ENCODE data around the gene INPP4A.
A peak's percentile ranks its signal among the peaks of the same experiment; 100 is the strongest.

The INPP4A gene

GRCh38 chr2:98463988-98464771 is 19.5 kb downstream of the INPP4A start:
- TF ChIP-seq, protein P1, sequence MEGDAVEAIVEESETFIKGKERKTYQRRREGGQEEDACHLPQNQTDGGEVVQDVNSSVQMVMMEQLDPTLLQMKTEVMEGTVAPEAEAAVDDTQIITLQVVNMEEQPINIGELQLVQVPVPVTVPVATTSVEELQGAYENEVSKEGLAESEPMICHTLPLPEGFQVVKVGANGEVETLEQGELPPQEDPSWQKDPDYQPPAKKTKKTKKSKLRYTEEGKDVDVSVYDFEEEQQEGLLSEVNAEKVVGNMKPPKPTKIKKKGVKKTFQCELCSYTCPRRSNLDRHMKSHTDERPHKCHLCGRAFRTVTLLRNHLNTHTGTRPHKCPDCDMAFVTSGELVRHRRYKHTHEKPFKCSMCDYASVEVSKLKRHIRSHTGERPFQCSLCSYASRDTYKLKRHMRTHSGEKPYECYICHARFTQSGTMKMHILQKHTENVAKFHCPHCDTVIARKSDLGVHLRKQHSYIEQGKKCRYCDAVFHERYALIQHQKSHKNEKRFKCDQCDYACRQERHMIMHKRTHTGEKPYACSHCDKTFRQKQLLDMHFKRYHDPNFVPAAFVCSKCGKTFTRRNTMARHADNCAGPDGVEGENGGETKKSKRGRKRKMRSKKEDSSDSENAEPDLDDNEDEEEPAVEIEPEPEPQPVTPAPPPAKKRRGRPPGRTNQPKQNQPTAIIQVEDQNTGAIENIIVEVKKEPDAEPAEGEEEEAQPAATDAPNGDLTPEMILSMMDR (IDR thresholded peaks at IDR 0.05; ENCODE audit: unreplicated experiment in 3 of 3), result no peak
- Mint-ChIP-seq H3K9me3 (no peaks in the 10 kb centered on the region), H3K36me3 (ENCODE audit: low read depth) (peaks cover 9% of the 10 kb centered on the region), H3K4me1 (peaks cover 56% of the 10 kb centered on the region), H3K27ac (peak overlapping the region in 1 of 3 experiments; percentile 25), H3K4me3 (no peak overlapping the region), H3K27me3 (ENCODE audit: low read depth) (no peaks in the 10 kb centered on the region)

- H3K9me3 Mint-ChIP-seq, result no peaks in the 10 kb centered on the region
- H3K4me1 Mint-ChIP-seq, result peaks cover 50% of the 10 kb centered on the region
- H3K27ac Mint-ChIP-seq, result no peak overlapping the region
- H3K27me3 Mint-ChIP-seq (ENCODE audit: low read depth), result no peaks in the 10 kb centered on the region
- TF ChIP-seq, protein P1 (IDR thresholded peaks at IDR 0.05; ENCODE audit: unreplicated experiment in 3 of 3), result no peak
- H3K36me3 Mint-ChIP-seq (ENCODE audit: low read depth), result peaks cover 12% of the 10 kb centered on the region
- H3K4me3 Mint-ChIP-seq, result no peak overlapping the region
Measured at GRCh38 chr2:98464772-98465310, 20.2 kb downstream of the INPP4A start.

GRCh38 chr2:98465456-98466226 is 21.0 kb downstream of the INPP4A start:
- Mint-ChIP-seq H3K4me1 (peaks cover 52% of the 10 kb centered on the region), H3K36me3 (ENCODE audit: low read depth) (peaks cover 13% of the 10 kb centered on the region), H3K9me3 (no peaks in the 10 kb centered on the region), H3K27me3 (ENCODE audit: low read depth) (no peaks in the 10 kb centered on the region), H3K4me3 (peak overlapping the region in 1 of 3 experiments; percentile 9), H3K27ac (peak overlapping the region in 2 of 3 experiments; percentile 28 to 48)
- TF ChIP-seq, protein P1 (IDR thresholded peaks at IDR 0.05; ENCODE audit: unreplicated experiment in 3 of 3), result no peak

DNA sequence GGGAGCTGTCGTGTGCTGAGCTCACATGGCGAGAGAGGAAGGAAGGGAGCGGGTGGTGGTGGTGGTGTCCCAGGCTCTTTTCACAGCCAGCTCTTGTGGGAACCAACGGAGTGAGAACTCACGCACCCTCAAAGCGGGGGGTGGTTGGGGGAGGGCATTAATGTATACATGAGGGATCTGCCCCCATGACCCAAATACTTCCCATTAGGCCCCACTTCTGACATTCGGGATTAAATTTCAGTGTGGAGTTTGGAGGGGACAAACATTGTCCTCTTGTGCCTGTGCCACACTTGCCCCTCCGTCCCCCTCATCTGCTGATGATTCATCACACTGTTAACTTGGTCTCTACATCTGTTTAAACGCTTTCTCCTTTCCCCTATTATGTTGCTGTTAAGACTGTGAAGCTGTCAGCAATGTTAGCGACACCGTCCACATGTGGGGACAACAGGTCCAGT is 22.5 kb downstream of the INPP4A start:
- Mint-ChIP-seq H3K4me1 (peaks cover 51% of the 10 kb centered on the region), H3K36me3 (ENCODE audit: low read depth) (peaks cover 13% of the 10 kb centered on the region), H3K9me3 (no peaks in the 10 kb centered on the region), H3K4me3 (no peak overlapping the region), H3K27me3 (ENCODE audit: low read depth) (no peaks in the 10 kb centered on the region), H3K27ac (peak overlapping the region in 1 of 3 experiments; percentile 74)
- TF ChIP-seq, protein P1 (IDR thresholded peaks at IDR 0.05; ENCODE audit: unreplicated experiment in 3 of 3), result no peak

- no peak overlapping the region for H3K4me3 Mint-ChIP-seq
- peak overlapping the region in 1 of 3 experiments; percentile 74 for H3K27ac Mint-ChIP-seq
- H3K9me3 Mint-ChIP-seq, result no peaks in the 10 kb centered on the region
- H3K36me3 Mint-ChIP-seq (ENCODE audit: low read depth), result peaks cover 13% of the 10 kb centered on the region
- TF ChIP-seq, protein P1 (IDR thresholded peaks at IDR 0.05; ENCODE audit: unreplicated experiment in 3 of 3), result no peak
- H3K4me1 Mint-ChIP-seq, result peaks cover 56% of the 10 kb centered on the region
- no peaks in the 10 kb centered on the region for H3K27me3 Mint-ChIP-seq (ENCODE audit: low read depth)
Measured at GRCh38 chr2:98467652-98468051, 23.0 kb downstream of the INPP4A start.

Measured in nephron (organoid).